Tibial nerve (tissue), 4 donors: ENCODE data around the gene ARID5A. TPM values are rescaled to one million over a fixed set of nuclear protein-coding genes. Genes with fewer than 3 reads are reported as not detected.

Experiments
- DNase-seq, 2 donors: peaks; one replicate each; pipeline ENCODE4 v3.0.0-alpha.2; 2019; ENCODE audit warnings: low spot score in 2 of 2
- H3K27ac ChIP-seq, 4 donors: fragments of 200-600 bp; sonication (generic) in 3 of 4; one replicate each; pipeline ENCODE4 v1.5.1; 2017 to 2019; ENCODE audit warnings: mild to moderate bottlenecking in 1 of 4
- H3K27me3 ChIP-seq, 2 donors: fragments of 200-600 bp; sonication (generic) in 1 of 2; one replicate each; pipeline versions ENCODE4 v1.5.1 to v1.6.0; 2017 to 2019
- H3K36me3 ChIP-seq, 3 donors: fragments of 200-600 bp; sonication (generic); one replicate each; pipeline ENCODE4 v1.5.1; 2018 to 2019
- H3K4me1 ChIP-seq, 4 donors: fragments of 200-600 bp; sonication (generic) in 3 of 4; one replicate each; pipeline ENCODE4 v1.5.1; 2017 to 2019
- H3K4me3 ChIP-seq, 4 donors: fragments of 200-600 bp; sonication (generic) in 3 of 4; one replicate each; pipeline ENCODE4 v1.5.1; 2017 to 2019; ENCODE audit warnings: mild to moderate bottlenecking in 1 of 4, moderate library complexity in 1 of 4
- H3K9me3 ChIP-seq, 4 donors: fragments of 200-600 bp; sonication (generic) in 3 of 4; one replicate each; pipeline ENCODE4 v1.5.1; 2017 to 2019
- EP300 ChIP-seq, 2 donors: sonication (generic); formaldehyde crosslinking; IDR thresholded peaks; one replicate each; pipeline ENCODE4 v1.6.1; 2017; ENCODE audit warnings: antibody characterized with exemption in 2 of 2, mild to moderate bottlenecking in 1 of 2
- POLR2A ChIP-seq, 2 donors: fragments of 450-650 bp; IDR thresholded peaks; one replicate each; pipeline ENCODE4 v1.6.1; 2017; ENCODE audit warnings: antibody characterized with exemption in 2 of 2, mild to moderate bottlenecking in 2 of 2, moderate library complexity in 2 of 2
- WGBS, 2 donors: methylation state at CpG; one replicate each; pipeline ENCODE4 v1.1.5; 2018; 5-methylcytosine and 5-hydroxymethylcytosine counted together
- total RNA-seq, 4 donors: library from RNA; depleted of rRNA; stranded (reverse); fragments of >200 nt; gene quantifications; one replicate each; pipeline ENCODE4 v1.1.0, GENCODE V29; 2016
- TF ChIP-seq, protein P1 (sequence below), 5 experiments: fragments of 200-600 bp in 3 of 5; fragments of 450-650 bp in 2 of 5; sonication (generic) in 3 of 5; IDR thresholded peaks; one replicate each; pipeline ENCODE4 v1.5.1; 2016 to 2019; ENCODE audit warnings: antibody characterized with exemption in 5 of 5, mild to moderate bottlenecking in 3 of 5, moderate library complexity in 2 of 5

ARID5A gene
- total RNA-seq, 4 donors from 2014 or later: 23.8 to 56.4 (median 40.3) TPM

DNA sequence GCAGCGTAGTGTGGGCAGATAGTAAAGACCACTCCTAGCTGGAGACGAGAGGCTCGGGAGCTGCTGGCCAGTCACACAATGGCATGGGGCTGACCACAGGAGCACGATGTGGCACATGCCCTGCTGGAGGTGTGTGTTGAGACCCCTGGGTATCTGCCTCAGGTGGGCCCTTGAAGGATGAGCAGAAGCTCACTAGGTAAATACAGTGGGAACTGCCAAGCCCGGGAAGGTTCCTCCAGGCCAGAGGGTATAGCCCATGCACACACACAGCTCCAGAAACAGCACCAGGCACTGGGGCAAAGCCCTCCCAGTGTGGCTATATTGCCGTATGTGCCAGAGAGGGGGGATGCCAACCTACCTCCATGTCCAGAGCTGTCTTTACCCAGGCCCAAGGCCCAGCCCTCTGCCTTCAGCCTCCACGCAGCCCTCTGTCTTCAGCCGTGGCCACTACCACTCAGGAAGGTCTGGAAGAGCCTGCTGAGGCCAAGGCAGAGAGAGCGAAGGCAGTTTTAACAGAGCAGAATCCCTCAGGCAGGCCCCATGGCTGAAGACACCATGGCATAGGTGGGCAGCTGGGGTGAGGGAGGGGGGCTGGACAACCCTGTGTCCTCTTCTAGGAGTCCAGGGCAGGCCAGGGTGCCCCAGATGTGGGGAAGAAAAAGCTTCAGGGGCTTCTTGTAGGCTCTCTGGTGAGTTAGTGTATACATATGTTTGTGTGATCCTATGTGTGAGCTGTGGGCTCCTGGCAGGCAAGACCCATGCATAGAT is 7.0 kb upstream of the ARID5A start:
- H3K36me3 ChIP-seq: no peaks in the 10 kb centered on the region
- H3K27me3 ChIP-seq: no peaks in the 10 kb centered on the region
- no peaks in the 10 kb centered on the region for H3K9me3 ChIP-seq
- 80 to 88% methylated on average over 9 of the region's 9 CpGs for WGBS, 2 donors
- H3K4me3 ChIP-seq: no peak overlapping the region
- TF ChIP-seq, protein P1, sequence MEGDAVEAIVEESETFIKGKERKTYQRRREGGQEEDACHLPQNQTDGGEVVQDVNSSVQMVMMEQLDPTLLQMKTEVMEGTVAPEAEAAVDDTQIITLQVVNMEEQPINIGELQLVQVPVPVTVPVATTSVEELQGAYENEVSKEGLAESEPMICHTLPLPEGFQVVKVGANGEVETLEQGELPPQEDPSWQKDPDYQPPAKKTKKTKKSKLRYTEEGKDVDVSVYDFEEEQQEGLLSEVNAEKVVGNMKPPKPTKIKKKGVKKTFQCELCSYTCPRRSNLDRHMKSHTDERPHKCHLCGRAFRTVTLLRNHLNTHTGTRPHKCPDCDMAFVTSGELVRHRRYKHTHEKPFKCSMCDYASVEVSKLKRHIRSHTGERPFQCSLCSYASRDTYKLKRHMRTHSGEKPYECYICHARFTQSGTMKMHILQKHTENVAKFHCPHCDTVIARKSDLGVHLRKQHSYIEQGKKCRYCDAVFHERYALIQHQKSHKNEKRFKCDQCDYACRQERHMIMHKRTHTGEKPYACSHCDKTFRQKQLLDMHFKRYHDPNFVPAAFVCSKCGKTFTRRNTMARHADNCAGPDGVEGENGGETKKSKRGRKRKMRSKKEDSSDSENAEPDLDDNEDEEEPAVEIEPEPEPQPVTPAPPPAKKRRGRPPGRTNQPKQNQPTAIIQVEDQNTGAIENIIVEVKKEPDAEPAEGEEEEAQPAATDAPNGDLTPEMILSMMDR (IDR thresholded peaks at IDR 0.05): no peak
- TF ChIP-seq EP300 (IDR thresholded peaks at IDR 0.05): no peak
- no peak for TF ChIP-seq POLR2A (IDR thresholded peaks at IDR 0.05)
- no peak for DNase-seq
- H3K4me1 ChIP-seq: peaks cover 6 to 75% (median 50%) of the 10 kb centered on the region in 4 donors
- H3K27ac ChIP-seq: peak overlapping the region in 3 of 4 donors; percentile 84 to 93 (median 88)

DNA sequence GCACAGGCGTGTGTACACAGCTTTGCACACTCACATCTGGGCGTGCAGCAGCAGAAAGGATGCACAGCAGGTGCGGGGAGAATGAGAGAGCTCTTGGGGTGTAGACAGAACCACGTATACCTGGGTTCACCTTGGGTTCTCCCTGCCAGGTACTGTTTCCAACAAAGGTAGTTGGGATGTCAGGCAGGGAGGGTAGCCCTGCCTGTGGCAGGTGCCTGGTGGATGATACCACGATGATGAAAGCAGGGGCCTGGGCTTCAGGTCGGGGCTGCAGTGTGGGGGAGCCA is 6.5 kb upstream of the ARID5A start:
- Histone ChIP-seq H3K9me3 (no peaks in the 10 kb centered on the region), H3K27me3 (no peaks in the 10 kb centered on the region), H3K4me1 (peaks cover 6 to 80% (median 53%) of the 10 kb centered on the region in 4 donors), H3K4me3 (no peak overlapping the region), H3K27ac (peak overlapping the region in 2 of 4 donors; percentile 13 to 89), H3K36me3 (no peaks in the 10 kb centered on the region)
- no peak for DNase-seq
- TF ChIP-seq EP300 (IDR thresholded peaks at IDR 0.05): no peak
- TF ChIP-seq, protein P1 (IDR thresholded peaks at IDR 0.05): no peak
- no peak for TF ChIP-seq POLR2A (IDR thresholded peaks at IDR 0.05)
- 81 to 84% methylated on average over 6 of the region's 6 CpGs for WGBS, 2 donors

DNA sequence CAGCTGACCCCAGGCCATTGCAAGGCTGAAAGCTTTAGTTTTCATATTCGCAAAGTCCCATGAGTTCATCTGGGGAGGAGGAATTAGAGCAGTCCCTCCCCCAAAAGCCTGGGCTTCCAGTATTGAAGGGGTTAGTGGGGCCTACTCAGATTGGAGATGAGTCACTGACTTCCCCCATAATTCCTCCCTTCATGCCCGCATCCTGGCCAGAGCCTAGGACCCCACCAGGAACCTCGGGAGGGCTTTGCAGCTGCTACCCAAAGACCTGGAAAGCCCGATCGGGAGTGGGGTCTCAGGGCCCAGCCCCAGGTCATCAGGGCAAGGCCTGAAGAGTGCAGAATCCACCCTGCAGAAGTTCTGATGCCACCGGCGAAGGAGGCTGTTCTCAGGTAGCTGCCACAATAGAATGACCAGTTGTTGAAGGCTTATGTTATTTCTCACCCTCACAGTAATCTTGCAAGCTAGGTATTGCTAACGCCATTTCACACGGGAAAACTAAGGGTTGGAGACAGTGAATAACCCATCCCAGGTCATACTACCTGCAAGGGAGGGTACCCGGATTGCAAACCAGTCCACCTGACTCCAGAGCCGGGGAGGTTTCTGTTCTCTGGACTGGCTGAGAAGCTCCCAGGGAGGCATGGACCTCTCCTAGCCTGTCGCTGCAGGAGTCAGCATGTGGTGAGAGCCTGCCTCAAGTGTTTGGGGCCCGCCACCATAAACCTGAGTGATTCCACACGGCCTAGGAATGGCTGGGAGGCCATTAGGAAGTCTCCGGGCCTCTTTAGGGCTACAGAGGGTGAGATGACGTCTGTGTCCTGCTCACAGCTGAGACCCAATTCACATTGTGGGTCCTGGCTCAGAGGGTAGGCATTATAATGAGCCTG is 5.8 kb upstream of the ARID5A start:
- no peak for TF ChIP-seq POLR2A (IDR thresholded peaks at IDR 0.05)
- TF ChIP-seq, protein P1 (IDR thresholded peaks at IDR 0.05): no peak
- TF ChIP-seq EP300 (IDR thresholded peaks at IDR 0.05): no peak
- no peaks in the 10 kb centered on the region for H3K9me3 ChIP-seq
- DNase-seq: no peak
- WGBS, 2 donors: 72 to 80% methylated on average over 15 to 16 of the region's 16 CpGs
- no peak overlapping the region for H3K4me3 ChIP-seq
- H3K36me3 ChIP-seq: no peaks in the 10 kb centered on the region
- no peaks in the 10 kb centered on the region for H3K27me3 ChIP-seq
- H3K27ac ChIP-seq: peak overlapping the region in 3 of 4 donors; percentile 89 to 94 (median 92)
- H3K4me1 ChIP-seq: peaks cover 6 to 85% (median 53%) of the 10 kb centered on the region in 4 donors

DNA sequence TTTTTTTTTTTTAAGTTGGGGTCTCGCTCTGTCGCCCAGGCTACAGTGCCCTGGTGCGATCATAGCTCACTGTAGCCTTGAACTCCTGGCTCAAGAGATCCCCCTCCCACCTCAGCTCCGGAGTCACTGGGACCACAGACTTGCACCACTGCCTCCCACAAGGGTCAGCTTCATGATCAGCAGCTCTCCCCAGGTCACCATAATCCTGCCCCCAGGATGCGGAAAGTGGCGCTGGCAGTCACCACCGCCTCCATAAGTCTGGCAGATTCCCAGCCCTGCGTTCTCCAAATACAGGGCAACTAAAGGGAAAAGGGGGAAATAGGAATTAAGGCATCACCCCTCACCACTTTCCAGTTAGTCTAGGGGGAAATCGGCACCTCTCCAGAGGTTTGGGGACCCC is 5.2 kb upstream of the ARID5A start:
- H3K36me3 ChIP-seq: no peaks in the 10 kb centered on the region
- peak overlapping the region; percentile 82 to 94 (median 90) for H3K27ac ChIP-seq
- H3K4me1 ChIP-seq: peaks cover 6 to 91% (median 56%) of the 10 kb centered on the region in 4 donors
- TF ChIP-seq POLR2A (IDR thresholded peaks at IDR 0.05) (no peak), EP300 (IDR thresholded peaks at IDR 0.05) (no peak)
- TF ChIP-seq, protein P1 (IDR thresholded peaks at IDR 0.05): no peak
- DNase-seq: no peak
- H3K9me3 ChIP-seq: no peaks in the 10 kb centered on the region
- H3K4me3 ChIP-seq: peak overlapping the region in 1 of 4 donors; percentile 37
- no peaks in the 10 kb centered on the region for H3K27me3 ChIP-seq
- WGBS, 2 donors: 70 to 76% methylated on average over 9 of the region's 9 CpGs
